HG02840 (cell line): Measurements from ENCODE around the gene PCDHGB2.

Source experiments
- ATAC-seq: cut with Tn5 transposase; IDR thresholded peaks from one replicate; pipeline ENCODE4 v1.9.1; 2021; ENCODE audit warnings: mild to moderate bottlenecking, moderate library complexity, moderate number of reproducible peaks; ENCODE audit not compliant: unreplicated experiment, low FRiP score

Gene PCDHGB2

DNA sequence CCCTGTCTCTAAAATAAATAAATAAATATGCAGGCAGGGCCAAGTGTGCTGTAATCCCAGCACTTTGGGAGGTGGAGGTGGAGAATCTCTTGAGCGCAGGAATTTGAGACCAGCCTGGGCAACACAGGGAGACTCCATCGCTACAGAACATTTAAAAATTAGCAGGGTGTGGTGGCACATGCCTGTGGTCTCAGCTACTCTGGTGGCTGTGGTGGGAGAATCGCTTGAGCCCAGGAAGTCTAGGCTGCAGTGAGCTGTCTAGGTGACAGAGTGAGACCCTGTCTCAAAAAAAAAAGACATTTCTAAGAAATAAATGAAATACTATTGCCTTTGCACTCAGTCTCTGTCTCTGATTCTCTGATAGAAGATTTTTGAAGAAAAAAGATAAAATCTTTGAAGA lies 51.8 kb downstream of the PCDHGB2 start:
- no peak for ATAC-seq
